D721Med (cell line): ENCODE measurements around the gene CALHM3.

Experiments used
- DNase-seq: peaks from one replicate; pipeline ENCODE4 v3.0.0; 2011; ENCODE audit warnings: low spot score; ENCODE audit not compliant: insufficient read length
- FAIRE-seq: peaks from 2 replicates; lab custom pipeline; 2011; peaks lifted over from hg19 to GRCh38; lab: Jason Lieb, UNC
- TF ChIP-seq, protein P1 (sequence below): IDR thresholded peaks from 2 replicates; pipeline ENCODE4 v1.5.1; 2012; ENCODE audit warnings: mild to moderate bottlenecking, control low read depth; ENCODE audit not compliant: insufficient read depth; ENCODE audit errors: missing control alignments

Gene CALHM3

DNA sequence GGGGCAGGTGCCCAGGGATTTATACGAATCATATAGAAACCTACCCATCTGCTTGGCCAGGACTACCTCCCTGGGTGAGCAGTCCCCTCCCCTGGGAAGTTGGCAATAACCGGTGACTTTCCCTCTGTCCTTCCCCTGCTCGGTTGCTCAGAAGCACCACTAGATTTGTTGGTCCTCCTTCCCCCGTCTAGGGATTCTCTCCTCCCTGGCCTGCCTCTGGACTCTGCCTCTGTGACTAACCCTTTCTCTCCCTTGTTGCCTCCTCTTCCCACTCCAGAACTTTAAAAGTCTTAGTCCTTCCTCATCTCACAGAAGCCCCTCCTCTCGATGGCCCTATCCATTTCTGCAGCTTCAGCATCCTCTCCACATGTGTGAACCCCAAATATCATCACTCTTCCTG, 9.8 kb downstream of the CALHM3 start:
- DNase-seq (no peak), FAIRE-seq (no peak)
- TF ChIP-seq, protein P1, sequence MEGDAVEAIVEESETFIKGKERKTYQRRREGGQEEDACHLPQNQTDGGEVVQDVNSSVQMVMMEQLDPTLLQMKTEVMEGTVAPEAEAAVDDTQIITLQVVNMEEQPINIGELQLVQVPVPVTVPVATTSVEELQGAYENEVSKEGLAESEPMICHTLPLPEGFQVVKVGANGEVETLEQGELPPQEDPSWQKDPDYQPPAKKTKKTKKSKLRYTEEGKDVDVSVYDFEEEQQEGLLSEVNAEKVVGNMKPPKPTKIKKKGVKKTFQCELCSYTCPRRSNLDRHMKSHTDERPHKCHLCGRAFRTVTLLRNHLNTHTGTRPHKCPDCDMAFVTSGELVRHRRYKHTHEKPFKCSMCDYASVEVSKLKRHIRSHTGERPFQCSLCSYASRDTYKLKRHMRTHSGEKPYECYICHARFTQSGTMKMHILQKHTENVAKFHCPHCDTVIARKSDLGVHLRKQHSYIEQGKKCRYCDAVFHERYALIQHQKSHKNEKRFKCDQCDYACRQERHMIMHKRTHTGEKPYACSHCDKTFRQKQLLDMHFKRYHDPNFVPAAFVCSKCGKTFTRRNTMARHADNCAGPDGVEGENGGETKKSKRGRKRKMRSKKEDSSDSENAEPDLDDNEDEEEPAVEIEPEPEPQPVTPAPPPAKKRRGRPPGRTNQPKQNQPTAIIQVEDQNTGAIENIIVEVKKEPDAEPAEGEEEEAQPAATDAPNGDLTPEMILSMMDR, result no peak

DNA sequence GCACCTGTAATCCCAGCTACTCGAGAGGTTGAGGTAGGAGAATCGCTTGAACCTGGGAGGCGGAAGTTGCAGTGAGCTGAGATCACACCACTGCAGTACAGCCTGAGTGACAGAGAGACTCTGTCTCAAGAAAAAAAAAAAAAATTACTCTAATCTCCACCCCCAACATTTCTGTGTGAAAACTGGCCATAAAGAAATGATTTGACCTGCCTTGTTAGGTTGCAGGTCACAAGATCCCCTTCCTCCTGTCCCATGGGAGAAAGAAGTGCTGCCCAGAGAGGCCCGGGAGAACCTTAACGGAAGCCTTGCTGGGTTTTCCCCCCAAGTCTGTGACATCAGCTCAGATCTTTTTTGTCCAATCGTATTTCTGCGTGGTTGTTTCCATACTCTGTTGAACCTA, 11.6 kb downstream of the CALHM3 start:
- FAIRE-seq (no peak), DNase-seq (no peak)
- TF ChIP-seq, protein P1, result no peak

DNA sequence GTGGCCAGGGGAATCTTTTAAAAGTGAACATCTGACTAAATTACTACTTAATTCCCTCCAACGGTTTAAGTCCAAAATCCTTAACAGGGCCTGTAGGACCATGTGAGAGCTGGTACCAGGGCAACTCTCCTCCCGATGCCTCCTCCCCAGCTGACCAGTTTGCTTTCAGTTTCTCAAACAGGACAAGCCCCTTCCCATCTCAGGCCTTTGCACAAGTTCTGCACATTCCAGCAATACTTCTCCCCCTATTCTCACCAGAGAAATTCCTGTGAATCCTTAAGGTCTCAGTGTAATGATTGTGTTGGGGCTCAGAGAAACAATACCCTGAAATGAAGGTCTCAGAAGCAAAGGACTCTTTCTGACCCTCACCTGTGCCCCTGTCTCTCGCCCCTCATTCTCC, 12.3 kb downstream of the CALHM3 start:
- FAIRE-seq (no peak), DNase-seq (no peak)
- TF ChIP-seq, protein P1, result no peak

DNA sequence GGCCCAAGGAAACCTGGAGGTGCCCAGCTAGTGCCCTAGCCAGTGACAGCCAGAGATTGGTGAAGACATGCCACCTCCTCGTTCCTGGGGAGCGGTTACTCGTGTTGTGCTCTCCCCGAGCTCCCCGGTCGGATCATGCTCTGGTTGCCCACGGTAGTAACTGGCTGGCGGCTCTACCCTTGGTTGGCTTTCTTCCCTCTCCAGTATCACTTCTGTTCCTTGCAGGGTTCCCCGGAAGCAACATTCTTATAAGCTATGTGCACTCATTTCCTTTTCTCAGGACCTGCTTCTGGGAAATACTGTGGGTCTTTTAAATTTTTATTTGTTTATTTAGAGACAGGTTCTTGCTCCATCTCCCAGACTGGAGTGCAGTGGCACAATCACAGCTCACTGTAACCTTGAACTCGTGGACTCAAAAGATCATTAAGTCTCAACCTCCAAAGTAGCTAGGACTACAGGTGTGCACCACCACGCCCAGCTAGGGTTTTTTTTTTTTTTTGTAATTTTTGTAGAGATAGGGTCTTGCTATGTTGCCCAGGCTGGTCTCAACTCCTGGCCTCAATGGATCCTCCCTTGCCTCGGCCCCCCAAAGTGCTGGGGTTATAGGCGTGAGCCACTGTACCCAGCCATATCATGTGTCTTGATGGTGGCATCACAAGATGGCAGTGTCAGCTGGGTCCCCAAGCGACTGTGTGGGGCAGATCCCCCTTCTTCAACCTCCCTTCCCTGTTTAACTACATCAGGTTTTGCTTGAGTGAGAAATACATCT, 13.4 kb downstream of the CALHM3 start:
- FAIRE-seq (no peak), DNase-seq (no peak)
- TF ChIP-seq, protein P1, result no peak

DNA sequence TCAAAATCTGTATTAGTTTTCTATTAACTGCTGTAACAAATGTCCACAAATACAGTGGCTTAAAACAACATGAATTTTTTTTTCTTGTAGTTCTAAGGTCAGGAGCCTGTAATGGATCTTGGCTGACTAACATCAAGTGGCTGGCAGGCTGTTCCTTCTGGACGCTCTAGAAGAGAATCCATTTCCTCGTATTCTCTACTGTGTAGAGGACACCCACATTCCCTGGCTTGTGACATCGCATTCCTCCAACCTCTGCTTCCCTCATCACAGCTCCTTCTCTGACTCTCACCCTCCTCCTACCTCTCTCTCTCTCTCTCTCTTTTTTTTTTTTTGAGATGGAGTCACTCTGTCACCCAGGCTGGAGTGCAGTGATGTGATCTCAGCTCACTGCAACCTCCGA, 15.5 kb downstream of the CALHM3 start:
- no peak for DNase-seq
- TF ChIP-seq, protein P1, result no peak
- no peak for FAIRE-seq

DNA sequence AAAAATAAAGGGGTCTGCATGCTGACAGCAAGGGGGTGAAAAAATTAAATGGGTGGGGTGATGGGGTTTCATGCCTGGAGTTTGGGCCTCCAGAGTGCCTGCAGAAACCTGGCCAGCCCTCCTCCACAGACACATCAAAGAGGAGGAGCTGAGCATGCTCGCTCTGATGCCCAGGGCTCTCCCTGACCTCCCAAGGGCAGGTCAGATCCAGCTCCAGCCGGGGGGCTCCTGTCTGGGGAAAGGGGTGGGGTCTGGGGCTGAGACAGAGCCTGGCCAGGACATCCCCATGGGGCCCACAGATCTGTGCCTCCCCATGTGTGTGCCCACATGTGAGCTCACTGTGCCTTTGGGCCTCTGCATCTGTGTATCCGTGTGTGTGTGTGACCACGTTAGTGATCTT, 19.4 kb downstream of the CALHM3 start:
- FAIRE-seq, result no peak
- no peak for DNase-seq
- TF ChIP-seq, protein P1, result no peak

DNA sequence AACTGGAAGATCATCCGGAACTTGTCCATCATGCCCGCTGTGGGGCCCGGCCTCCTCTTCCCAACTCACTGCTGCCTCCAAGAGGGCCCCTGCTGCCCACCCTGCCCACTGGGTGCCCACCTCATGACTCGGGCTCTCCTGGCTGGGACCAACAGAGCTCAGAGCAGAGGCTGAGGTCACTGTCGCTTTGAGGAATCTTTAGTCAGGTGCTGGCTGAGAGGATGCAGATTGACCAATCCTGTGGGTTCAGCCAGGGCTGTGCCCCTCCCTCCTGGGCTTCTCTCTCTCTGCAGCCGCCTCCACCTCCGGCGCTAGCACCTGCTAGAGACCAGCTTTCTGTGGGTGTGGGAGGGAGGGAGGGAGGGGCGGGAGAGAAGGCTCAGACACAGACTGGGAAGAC, 20.3 kb downstream of the CALHM3 start, which contains the start of gene CALHM1:
Gene CALHM1 (minus strand): TSS at position 181 of the 400 bp plus-strand sequence. CDS start 149 bp downstream, at position 32.
- no peak for DNase-seq
- no peak for FAIRE-seq
- TF ChIP-seq, protein P1, result no peak
